ENCODE data around the gene HDGF.
A peak's percentile ranks its signal among the peaks of the same experiment; 100 is the strongest.

HDGF gene

GRCh38 chr1:156738916-156739315 is 12.6 kb downstream of the HDGF start:
- H3K79me2 ChIP-seq (ENCODE audit: control insufficient read depth, low read length) = peaks cover 26% of the 10 kb centered on the region
- TF ChIP-seq EZH2phosphoT487 (IDR thresholded peaks at IDR 0.05; ENCODE audit: borderline replicate concordance, low read length) (no peak), CTCF (IDR thresholded peaks at IDR 0.05; ENCODE audit: low read depth, low read length, poor library complexity, severe bottlenecking) (no peak)
- no peak overlapping the region for H3K27ac ChIP-seq (ENCODE audit: low read depth, low read length)
- peaks cover 25% of the 10 kb centered on the region for H3F3A ChIP-seq (ENCODE audit: control insufficient read depth, insufficient read depth)
- H3K4me3 ChIP-seq (ENCODE audit: low read length) = no peak overlapping the region
- H3K9me2 ChIP-seq (replicated peaks; ENCODE audit: control insufficient read depth, low read length) = no peaks in the 10 kb centered on the region
- no peaks in the 10 kb centered on the region for H4K20me1 ChIP-seq (ENCODE audit: control insufficient read depth, insufficient read depth, low read depth, low read length)
- peak overlapping the region; percentile 83 for H3K4me2 ChIP-seq (ENCODE audit: low read length)
- peaks cover 84% of the 10 kb centered on the region for H3K36me3 ChIP-seq (ENCODE audit: control insufficient read depth, low read length)
- peaks cover 25% of the 10 kb centered on the region for H3K4me1 ChIP-seq (ENCODE audit: control insufficient read depth, low read length)
- no peaks in the 10 kb centered on the region for H3K27me3 ChIP-seq (ENCODE audit: control insufficient read depth, low read length)
- H3K9me3 ChIP-seq (ENCODE audit: control insufficient read depth, insufficient read depth, low read length) = no peaks in the 10 kb centered on the region

- H3K36me3 ChIP-seq (ENCODE audit: control insufficient read depth, low read length) = peaks cover 84% of the 10 kb centered on the region
Measured at GRCh38 chr1:156738407-156738806, 13.1 kb downstream of the HDGF start.

GRCh38 chr1:156733989-156734584 is 17.4 kb downstream of the HDGF start:
- H3K4me3 ChIP-seq (ENCODE audit: low read length) = no peak overlapping the region
- H4K20me1 ChIP-seq (ENCODE audit: control insufficient read depth, insufficient read depth, low read depth, low read length) = 0 out of 2 replicates have a peak, but pooled peaks cover 2% of the 10 kb centered on the region
- peaks cover 13% of the 10 kb centered on the region for H3F3A ChIP-seq (ENCODE audit: control insufficient read depth, insufficient read depth)
- no peak overlapping the region for H3K27ac ChIP-seq (ENCODE audit: low read depth, low read length)
- H3K9me3 ChIP-seq (ENCODE audit: control insufficient read depth, insufficient read depth, low read length) = no peaks in the 10 kb centered on the region
- TF ChIP-seq CTCF (IDR thresholded peaks at IDR 0.05; ENCODE audit: low read depth, low read length, poor library complexity, severe bottlenecking) (no peak), EZH2phosphoT487 (IDR thresholded peaks at IDR 0.05; ENCODE audit: borderline replicate concordance, low read length) (no peak)
- no peaks in the 10 kb centered on the region for H3K9me2 ChIP-seq (replicated peaks; ENCODE audit: control insufficient read depth, low read length)
- H3K79me2 ChIP-seq (ENCODE audit: control insufficient read depth, low read length) = peaks cover 25% of the 10 kb centered on the region
- H3K36me3 ChIP-seq (ENCODE audit: control insufficient read depth, low read length) = peaks cover 77% of the 10 kb centered on the region
- H3K4me2 ChIP-seq (ENCODE audit: low read length) = no peak overlapping the region
- H3K4me1 ChIP-seq (ENCODE audit: control insufficient read depth, low read length) = peaks cover 11% of the 10 kb centered on the region
- no peaks in the 10 kb centered on the region for H3K27me3 ChIP-seq (ENCODE audit: control insufficient read depth, low read length)

More at GRCh38 chr1:156738407-156738806, 13.1 kb downstream of the HDGF start:
- TF ChIP-seq EZH2phosphoT487 (IDR thresholded peaks at IDR 0.05; ENCODE audit: borderline replicate concordance, low read length) (no peak), CTCF (IDR thresholded peaks at IDR 0.05; ENCODE audit: low read depth, low read length, poor library complexity, severe bottlenecking) (no peak)
- no peaks in the 10 kb centered on the region for H3K27me3 ChIP-seq (ENCODE audit: control insufficient read depth, low read length)
- no peaks in the 10 kb centered on the region for H3K9me3 ChIP-seq (ENCODE audit: control insufficient read depth, insufficient read depth, low read length)
- H3K27ac ChIP-seq (ENCODE audit: low read depth, low read length) = no peak overlapping the region
- no peaks in the 10 kb centered on the region for H4K20me1 ChIP-seq (ENCODE audit: control insufficient read depth, insufficient read depth, low read depth, low read length)
- H3K4me1 ChIP-seq (ENCODE audit: control insufficient read depth, low read length) = peaks cover 25% of the 10 kb centered on the region
- peaks cover 26% of the 10 kb centered on the region for H3K79me2 ChIP-seq (ENCODE audit: control insufficient read depth, low read length)
- H3K4me3 ChIP-seq (ENCODE audit: low read length) = no peak overlapping the region
- H3K9me2 ChIP-seq (replicated peaks; ENCODE audit: control insufficient read depth, low read length) = no peaks in the 10 kb centered on the region
- H3K4me2 ChIP-seq (ENCODE audit: low read length) = no peak overlapping the region
- peaks cover 25% of the 10 kb centered on the region for H3F3A ChIP-seq (ENCODE audit: control insufficient read depth, insufficient read depth)
